Fibroblast of lung (primary cell): ENCODE data around the gene AXIN2. TPM values are rescaled to one million over a fixed set of nuclear protein-coding genes. Genes with fewer than 3 reads are reported as not detected.

Experiments
- DNase-seq, 2 donors: peaks; one replicate each; pipeline versions ENCODE4 v3.0.0 to v3.0.0-alpha.2; 2010; ENCODE audit warnings: low read depth in 2 of 2
- H2AFZ ChIP-seq: 2 replicates; pipeline ENCODE4 v1.5.1; 2012; ENCODE audit warnings: low read length, control low read depth, inconsistent platforms
- H3K27ac ChIP-seq: 2 replicates; pipeline ENCODE4 v1.5.1; 2011; ENCODE audit warnings: low read length, control low read depth; ENCODE audit not compliant: insufficient read depth
- H3K27me3 ChIP-seq: 2 replicates; pipeline ENCODE4 v1.5.1; 2011; ENCODE audit warnings: mild to moderate bottlenecking, low read length; ENCODE audit not compliant: control insufficient read depth, insufficient read depth
- H3K36me3 ChIP-seq: 2 replicates; pipeline ENCODE4 v1.5.1; 2011; ENCODE audit warnings: low read length; ENCODE audit not compliant: control insufficient read depth, insufficient read depth
- H3K4me1 ChIP-seq: 2 replicates; pipeline ENCODE4 v1.5.1; 2011; ENCODE audit warnings: low read length; ENCODE audit not compliant: control insufficient read depth, insufficient read depth; ENCODE audit errors: extremely low read depth
- H3K4me2 ChIP-seq: 2 replicates; pipeline ENCODE4 v1.5.1; 2011; ENCODE audit warnings: low read length, control low read depth; ENCODE audit not compliant: insufficient read depth; ENCODE audit errors: extremely low read depth
- H3K4me3 ChIP-seq, 4 experiments: fragments of 200-600 bp in 1 of 4; sonication (generic) in 1 of 4; replicated peaks in 1 of 4; 2 replicates each; pipeline ENCODE4 v1.5.1; 2011 to 2016; ENCODE audit warnings: low read length in 4 of 4, low read depth in 3 of 4, mild to moderate bottlenecking in 3 of 4, control low read depth in 2 of 4, inconsistent platforms in 1 of 4, mixed read lengths in 1 of 4; ENCODE audit not compliant: insufficient read depth in 1 of 4; ENCODE audit errors: control extremely low read depth in 1 of 4
- H3K79me2 ChIP-seq: 2 replicates; pipeline ENCODE4 v1.5.1; 2012; ENCODE audit warnings: mild to moderate bottlenecking, low read length, inconsistent platforms; ENCODE audit not compliant: control insufficient read depth, insufficient read depth
- H3K9ac ChIP-seq: 2 replicates; pipeline ENCODE4 v1.5.1; 2011; ENCODE audit warnings: mild to moderate bottlenecking, low read length, control low read depth; ENCODE audit not compliant: insufficient read depth
- H3K9me3 ChIP-seq: 2 replicates; pipeline ENCODE4 v1.5.1; 2012; ENCODE audit warnings: low read depth, low read length; ENCODE audit not compliant: control insufficient read depth, insufficient read depth
- H4K20me1 ChIP-seq: 2 replicates; pipeline ENCODE4 v1.5.1; 2011; ENCODE audit warnings: low read length; ENCODE audit not compliant: control insufficient read depth, insufficient read depth; ENCODE audit errors: extremely low read depth
- CTCF ChIP-seq, 2 donors: IDR thresholded peaks in 1 of 2; conservative IDR thresholded peaks in 1 of 2; 1 replicate in 1 of 2; 2 replicates in 1 of 2; pipeline ENCODE4 v1.5.1; 2011 to 2012; ENCODE audit warnings: low read length in 2 of 2, control low read depth in 1 of 2, inconsistent platforms in 1 of 2, low read depth in 1 of 2, mild to moderate bottlenecking in 1 of 2
- EZH2 ChIP-seq: IDR thresholded peaks from 2 replicates; pipeline ENCODE4 v1.5.1; 2012; ENCODE audit warnings: low read length, control low read depth, mild to moderate bottlenecking; ENCODE audit errors: missing control alignments
- polyA plus RNA-seq, 2 donors: library from polyadenylated mRNA; depleted of rRNA in 1 of 2; stranded (reverse) in 1 of 2; unstranded in 1 of 2; fragments of >200 nt; gene quantifications; 2 replicates each; pipeline ENCODE4 v1.2.1, GENCODE V29; 2011 to 2012; ENCODE audit warnings: missing spikeins in 1 of 2
- total RNA-seq: library from RNA; depleted of rRNA; stranded (reverse); fragments of >200 nt; gene quantifications from 2 replicates; pipeline ENCODE4 v1.2.1, GENCODE V29; 2014

The AXIN2 gene
- total and polyA plus RNA-seq, 2 donors (not counting 1 experiment from before 2014, with no cell fraction given) = 1.8 to 2.0 TPM

- Histone ChIP-seq H4K20me1 (no peaks in the 10 kb centered on the region), H3K9me3 (no peaks in the 10 kb centered on the region), H3K27me3 (no peaks in the 10 kb centered on the region), H3K36me3 (no peaks in the 10 kb centered on the region), H3K27ac (no peak overlapping the region), H2AFZ (no peak overlapping the region), H3K4me2 (no peak overlapping the region), H3K9ac (no peak overlapping the region), H3K4me1 (no peaks in the 10 kb centered on the region), H3K79me2 (no peaks in the 10 kb centered on the region), H3K4me3 (no peak overlapping the region)
- DNase-seq = no peak
- TF ChIP-seq CTCF (conservative IDR thresholded peaks at IDR 0.05 in 1 of 2, IDR thresholded peaks at IDR 0.05 in 1 of 2; ENCODE audit: low read depth in 1 of 2, low read length in 2 of 2) (no peak), EZH2 (no peak)
These were observed 57.3 kb downstream of the AXIN2 start for GRCh38 chr17:65504141-65504540.

GRCh38 chr17:65503557-65503956 lies 57.9 kb downstream of the AXIN2 start:
- Histone ChIP-seq H3K36me3 (no peaks in the 10 kb centered on the region), H3K4me2 (no peak overlapping the region), H3K4me3 (no peak overlapping the region), H3K4me1 (no peaks in the 10 kb centered on the region), H2AFZ (no peak overlapping the region), H4K20me1 (no peaks in the 10 kb centered on the region), H3K9ac (no peak overlapping the region), H3K9me3 (no peaks in the 10 kb centered on the region), H3K27ac (no peak overlapping the region), H3K79me2 (no peaks in the 10 kb centered on the region), H3K27me3 (no peaks in the 10 kb centered on the region)
- DNase-seq = no peak
- TF ChIP-seq CTCF (conservative IDR thresholded peaks at IDR 0.05 in 1 of 2, IDR thresholded peaks at IDR 0.05 in 1 of 2; ENCODE audit: low read depth in 1 of 2, low read length in 2 of 2) (no peak), EZH2 (no peak)

GRCh38 chr17:65498816-65499215 lies 62.6 kb downstream of the AXIN2 start:
- Histone ChIP-seq H3K9ac (no peak overlapping the region), H4K20me1 (no peaks in the 10 kb centered on the region), H3K36me3 (no peaks in the 10 kb centered on the region), H3K27me3 (no peaks in the 10 kb centered on the region), H3K79me2 (no peaks in the 10 kb centered on the region), H3K4me1 (no peaks in the 10 kb centered on the region), H3K27ac (no peak overlapping the region), H3K4me3 (no peak overlapping the region), H3K9me3 (no peaks in the 10 kb centered on the region), H2AFZ (no peak overlapping the region), H3K4me2 (no peak overlapping the region)
- no peak for DNase-seq
- TF ChIP-seq EZH2 (no peak), CTCF (conservative IDR thresholded peaks at IDR 0.05 in 1 of 2, IDR thresholded peaks at IDR 0.05 in 1 of 2; ENCODE audit: low read depth in 1 of 2, low read length in 2 of 2) (no peak)
